H7 (cell line): ENCODE measurements around the gene C11orf71. TPM values are rescaled to one million over a fixed set of nuclear protein-coding genes. Genes with fewer than 3 reads are reported as not detected.

Source experiments
- DNase-seq: peaks from one replicate; pipeline ENCODE4 v3.0.0; 2012
- H3K27me3 ChIP-seq: 2 replicates; pipeline ENCODE4 v1.6.0; 2011; ENCODE audit warnings: mild to moderate bottlenecking, low read length; ENCODE audit not compliant: control insufficient read depth, insufficient read depth
- H3K36me3 ChIP-seq: replicated peaks from 2 replicates; pipeline ENCODE4 v1.5.1; 2011; ENCODE audit warnings: low read length; ENCODE audit not compliant: control insufficient read depth, insufficient read depth
- H3K4me3 ChIP-seq: 2 replicates; pipeline ENCODE4 v1.5.1; 2011; ENCODE audit warnings: low read depth, mild to moderate bottlenecking, control low read depth, low read length, moderate library complexity; ENCODE audit not compliant: insufficient read depth
- total RNA-seq: library from RNA; depleted of rRNA; stranded (reverse); fragments of >200 nt; shearing (Covaris generic); gene quantifications from 2 replicates; pipeline ENCODE4 v1.2.3, GENCODE V29; 2014

C11orf71 gene
- total RNA-seq, 1 experiment from 2014 or later: 11.1 TPM

DNA sequence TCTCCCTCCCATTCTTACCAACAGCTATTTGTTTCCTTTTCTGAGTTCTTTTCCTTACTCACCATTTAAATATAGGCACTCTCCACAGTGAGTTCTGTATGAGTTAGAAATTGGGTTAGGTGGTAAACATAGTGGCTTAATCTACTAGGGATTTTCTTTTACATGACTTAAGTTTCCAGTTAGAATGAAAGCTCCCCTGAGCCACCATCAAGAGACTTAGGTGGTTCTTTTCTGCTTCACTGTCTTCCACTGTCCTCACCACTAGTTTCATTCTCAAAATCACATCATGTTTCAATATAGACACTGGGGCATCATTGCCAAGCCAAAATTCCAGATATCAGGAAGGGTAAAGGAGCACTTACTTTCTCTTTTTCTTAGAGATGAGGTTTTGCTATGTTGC lies 30.0 kb upstream of the C11orf71 start:
- no peaks in the 10 kb centered on the region for H3K36me3 ChIP-seq
- H3K4me3 ChIP-seq: no peak overlapping the region
- H3K27me3 ChIP-seq: no peaks in the 10 kb centered on the region
- no peak for DNase-seq

DNA sequence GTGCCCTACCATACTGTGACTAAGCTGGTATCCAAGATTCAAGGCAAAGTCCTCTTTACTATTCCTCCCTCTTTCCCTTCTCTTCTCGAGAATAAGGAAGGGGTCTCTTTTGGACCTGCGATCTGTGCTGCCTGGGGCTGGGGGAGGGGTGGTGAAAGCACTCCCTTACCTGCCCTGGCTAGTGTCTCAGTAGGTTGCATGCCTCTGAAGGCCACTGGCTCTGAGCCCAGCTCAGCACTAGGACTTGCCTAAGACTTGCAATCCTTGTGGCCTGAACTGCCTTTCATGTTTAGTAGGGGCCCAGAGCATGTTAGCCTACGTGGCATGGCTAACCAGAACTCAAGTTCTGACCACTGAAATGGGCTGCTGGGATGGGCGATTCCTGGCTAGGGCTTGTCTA lies 26.0 kb upstream of the C11orf71 start:
- Histone ChIP-seq H3K36me3 (no peaks in the 10 kb centered on the region), H3K4me3 (no peak overlapping the region)

DNA sequence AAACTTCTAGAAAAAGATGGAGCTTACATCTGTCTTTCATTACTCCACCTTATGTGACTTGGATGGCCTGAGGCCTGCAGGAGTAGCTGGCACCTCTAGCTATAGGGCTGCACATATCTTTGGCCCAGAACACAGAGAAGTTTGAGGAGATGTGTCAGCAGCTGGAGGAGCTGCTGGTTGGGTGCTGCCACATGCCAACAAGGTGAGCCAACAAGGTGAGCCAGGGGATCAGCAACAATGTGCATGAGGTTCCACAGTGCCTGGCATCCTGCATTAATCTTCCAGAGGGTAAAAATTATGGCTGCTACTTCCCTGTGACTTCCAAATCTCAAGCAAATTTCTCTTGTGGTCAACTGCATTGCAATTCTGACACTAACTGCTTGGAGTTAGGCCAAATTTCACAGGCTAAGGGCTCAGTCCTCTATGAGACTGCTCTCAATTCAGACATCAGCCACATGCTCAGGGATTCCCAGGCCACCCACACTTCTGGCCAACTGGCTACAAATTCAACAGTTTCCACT lies 16.2 kb upstream of the C11orf71 start:
- Histone ChIP-seq H3K36me3 (no peaks in the 10 kb centered on the region), H3K27me3 (no peaks in the 10 kb centered on the region), H3K4me3 (no peak overlapping the region)
- no peak for DNase-seq

More for the DNA sequence above, 26.0 kb upstream of the C11orf71 start:
- no peak for DNase-seq
- no peaks in the 10 kb centered on the region for H3K27me3 ChIP-seq

DNA sequence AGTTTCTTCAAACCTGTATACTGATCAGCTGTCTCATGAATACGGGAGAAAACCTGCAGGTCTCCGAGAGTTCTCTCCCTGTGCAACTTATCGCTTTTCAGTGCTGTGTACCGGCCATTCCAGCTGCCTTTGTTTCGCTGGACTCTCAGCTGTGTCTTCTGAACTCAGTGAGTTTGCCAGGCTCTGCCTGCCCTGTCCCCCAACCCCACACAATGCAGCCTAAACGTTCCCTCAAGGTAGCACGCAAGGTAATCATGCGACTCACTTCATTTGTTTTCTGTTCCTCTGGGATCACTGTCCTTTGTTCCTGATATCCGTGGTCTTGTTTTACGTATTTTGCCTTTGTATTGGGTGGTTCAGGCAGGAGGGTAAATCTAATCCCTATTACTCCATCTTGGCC lies 13.6 kb upstream of the C11orf71 start:
- H3K36me3 ChIP-seq: peaks cover 2% of the 10 kb centered on the region; the same call in 1 of the 2 replicates
- no peak overlapping the region for H3K4me3 ChIP-seq
- no peaks in the 10 kb centered on the region for H3K27me3 ChIP-seq
- DNase-seq: peak; percentile 6

DNA sequence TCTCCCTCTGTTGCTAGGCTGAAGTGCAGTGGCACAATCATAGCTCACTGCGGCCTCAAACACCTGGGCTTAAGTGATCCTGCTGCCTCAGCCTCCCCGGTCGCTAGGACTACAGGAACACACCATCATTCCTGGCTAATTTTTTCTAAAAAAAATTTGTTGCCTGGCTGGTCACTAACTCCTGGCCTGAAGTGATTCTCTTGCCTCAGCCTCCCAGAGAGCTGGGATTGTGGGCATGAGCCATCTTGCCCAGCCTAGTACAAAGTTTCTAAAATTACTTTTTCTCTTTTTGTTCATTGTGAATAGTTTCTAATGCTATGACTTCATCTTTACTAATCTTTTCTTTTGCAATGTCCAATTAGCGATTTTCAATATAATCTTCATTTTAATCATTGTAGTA lies 12.6 kb upstream of the C11orf71 start:
- DNase-seq: no peak
- H3K27me3 ChIP-seq: no peaks in the 10 kb centered on the region
- no peak overlapping the region for H3K4me3 ChIP-seq
- peaks cover 2% of the 10 kb centered on the region; the same call in 1 of the 2 replicates for H3K36me3 ChIP-seq

DNA sequence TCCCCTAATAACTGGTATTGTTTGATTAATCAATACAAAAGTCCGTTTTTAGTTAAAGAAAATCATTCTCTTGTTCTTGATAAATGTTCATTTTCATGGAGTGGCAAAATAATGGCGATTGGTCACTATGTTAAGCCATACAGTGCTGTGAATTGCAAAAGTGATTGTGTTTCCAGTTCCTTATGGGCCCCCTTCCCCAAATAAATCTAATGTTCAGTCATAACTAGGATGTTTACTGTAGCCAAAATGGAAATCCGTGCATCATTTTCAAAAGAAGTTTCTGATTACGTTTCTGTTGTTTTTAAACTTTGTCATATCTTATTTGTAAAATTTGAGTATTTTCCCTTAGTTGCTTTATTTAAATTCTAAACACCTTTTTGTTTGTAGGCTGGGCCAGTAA lies 1.0 kb upstream of the C11orf71 start:
- Histone ChIP-seq H3K36me3 (peaks cover 3% of the 10 kb centered on the region; the same call in 1 of the 2 replicates), H3K27me3 (no peaks in the 10 kb centered on the region), H3K4me3 (peak overlapping the region; percentile 93)
- DNase-seq: no peak

DNA sequence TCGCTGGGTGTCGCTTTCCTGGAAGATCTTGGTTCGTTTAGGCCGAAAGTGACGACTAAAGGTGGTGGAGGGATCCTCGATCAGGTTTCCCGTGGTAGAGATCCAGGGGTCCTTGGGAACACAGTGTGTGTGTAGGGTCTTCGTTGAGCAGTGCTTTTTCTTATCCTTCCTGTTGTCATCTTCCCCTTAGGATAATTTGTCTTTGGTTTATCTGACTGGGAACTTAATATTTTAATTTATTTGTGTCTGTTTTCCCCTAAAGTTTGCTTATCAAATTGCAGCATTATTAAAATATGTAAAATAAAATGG lies 558 bp upstream of the C11orf71 start:
- Histone ChIP-seq H3K4me3 (peak overlapping the region; percentile 93), H3K27me3 (no peaks in the 10 kb centered on the region), H3K36me3 (peaks cover 3% of the 10 kb centered on the region; the same call in 1 of the 2 replicates)
- no peak for DNase-seq

DNA sequence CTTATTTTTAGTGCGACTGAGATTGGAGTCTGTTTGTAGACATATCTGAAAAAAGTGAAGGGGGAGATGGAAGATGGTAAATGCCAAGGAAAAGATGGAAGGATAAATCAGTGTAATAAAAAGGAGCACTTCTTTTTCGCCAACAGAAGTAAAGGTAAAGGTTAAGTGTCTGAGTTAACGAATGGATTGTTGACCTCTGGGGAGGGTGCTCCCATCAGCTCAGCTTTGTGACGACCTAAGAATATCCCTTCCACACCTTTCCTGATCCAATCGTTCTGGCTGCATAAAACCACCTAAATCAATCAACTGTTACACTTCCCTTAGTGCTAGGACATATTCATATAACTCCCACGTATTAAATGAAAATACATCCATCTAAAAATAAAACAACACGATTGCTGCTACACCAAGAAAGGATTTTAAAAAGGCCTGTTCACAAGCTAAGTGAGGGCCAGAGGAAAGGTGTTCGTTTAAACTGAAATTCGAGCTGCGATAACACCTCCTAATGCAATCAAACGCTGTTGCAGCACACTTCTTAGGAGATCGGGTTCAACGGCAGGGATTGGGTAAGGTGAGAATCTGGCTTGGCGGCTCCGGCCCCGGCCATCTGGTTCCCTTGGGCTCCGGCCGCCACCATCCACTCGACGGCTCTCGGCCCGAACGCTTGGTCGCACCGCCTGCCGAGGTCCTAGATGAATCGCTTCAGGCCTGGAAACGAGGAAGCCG lies 658 bp downstream of the C11orf71 start:
- Histone ChIP-seq H3K4me3 (peak overlapping the region; percentile 93), H3K27me3 (no peaks in the 10 kb centered on the region), H3K36me3 (no peaks in the 10 kb centered on the region)
- peak; percentile 78 for DNase-seq

DNA sequence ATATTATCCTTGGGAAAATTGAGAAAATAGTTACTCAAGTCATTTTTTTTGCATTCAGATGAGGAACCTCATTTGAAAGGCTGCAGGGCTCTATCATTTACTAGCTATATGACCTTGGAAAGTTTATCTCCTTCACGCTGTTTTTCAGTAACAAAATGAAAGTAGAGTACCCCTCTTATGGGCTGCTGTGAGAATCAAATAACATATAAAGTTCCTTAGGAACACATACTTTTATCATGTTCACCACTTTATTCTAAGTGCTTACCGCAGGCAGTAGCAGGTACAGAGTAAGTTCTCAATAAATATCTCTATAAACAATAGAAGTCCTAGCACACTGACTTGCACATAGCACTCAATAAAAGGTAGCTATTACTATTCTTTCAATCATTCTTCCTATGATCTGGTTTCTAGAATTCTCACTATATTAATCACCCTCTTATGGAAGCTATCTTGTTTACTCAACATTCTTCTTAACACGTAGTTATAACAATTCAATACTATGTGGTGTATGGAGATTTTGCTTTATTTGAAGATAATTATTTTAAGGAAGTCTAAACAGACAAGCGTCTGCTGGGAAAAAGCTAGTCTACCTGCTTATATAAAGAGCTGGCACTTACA lies 1.9 kb downstream of the C11orf71 start:
- no peak overlapping the region for H3K4me3 ChIP-seq
- no peaks in the 10 kb centered on the region for H3K36me3 ChIP-seq
- DNase-seq: no peak
- no peaks in the 10 kb centered on the region for H3K27me3 ChIP-seq

DNA sequence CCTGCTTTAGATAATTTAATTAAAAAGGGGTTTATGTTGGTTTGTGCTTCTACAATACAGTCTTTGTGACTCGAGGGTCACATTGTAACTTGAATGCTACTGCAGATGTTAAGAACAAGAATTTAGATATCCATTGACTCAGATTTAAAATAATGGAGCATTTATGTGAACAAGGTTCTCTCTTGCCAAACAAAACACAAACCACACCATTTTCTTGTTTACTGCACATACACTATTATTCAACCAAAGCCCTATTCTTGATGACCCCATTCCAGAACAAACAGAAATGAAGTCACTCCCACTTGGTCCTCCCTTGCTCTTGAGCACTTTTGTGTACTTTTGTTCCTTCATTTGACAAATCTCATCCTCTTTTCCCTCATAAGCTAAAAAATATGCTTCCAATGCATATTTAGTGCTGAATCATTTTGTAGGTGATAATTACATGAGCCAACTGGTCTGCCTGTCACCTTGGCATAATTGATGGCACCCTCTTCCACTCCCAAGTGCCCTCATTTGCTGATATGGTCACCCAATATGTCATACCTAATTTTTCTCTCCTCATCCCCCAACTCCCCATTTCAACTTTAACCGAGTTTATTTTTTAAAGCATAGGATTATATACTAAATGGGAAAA lies 2.8 kb downstream of the C11orf71 start:
- no peaks in the 10 kb centered on the region for H3K27me3 ChIP-seq
- no peak overlapping the region for H3K4me3 ChIP-seq
- H3K36me3 ChIP-seq: no peaks in the 10 kb centered on the region
- no peak for DNase-seq

DNA sequence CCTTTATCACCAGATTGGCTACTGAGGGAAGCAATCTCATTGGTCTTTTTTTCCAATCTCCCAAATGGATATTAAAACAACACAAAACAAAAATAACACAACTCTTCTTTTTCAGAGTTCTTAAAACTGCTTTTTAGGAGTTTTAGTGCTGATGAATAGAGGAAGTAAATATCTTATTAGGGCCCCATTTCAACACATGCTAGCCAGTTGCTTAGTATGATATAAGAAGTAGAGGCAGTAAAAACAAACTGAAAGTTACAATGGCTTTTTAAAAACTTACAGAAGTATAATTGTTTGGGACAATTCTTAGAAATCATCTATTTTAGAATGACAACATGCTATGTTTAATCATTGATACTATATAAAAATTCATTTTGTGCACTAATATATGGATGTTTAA lies 3.4 kb downstream of the C11orf71 start:
- H3K27me3 ChIP-seq: no peaks in the 10 kb centered on the region
- no peaks in the 10 kb centered on the region for H3K36me3 ChIP-seq
- no peak overlapping the region for H3K4me3 ChIP-seq
- no peak for DNase-seq

DNA sequence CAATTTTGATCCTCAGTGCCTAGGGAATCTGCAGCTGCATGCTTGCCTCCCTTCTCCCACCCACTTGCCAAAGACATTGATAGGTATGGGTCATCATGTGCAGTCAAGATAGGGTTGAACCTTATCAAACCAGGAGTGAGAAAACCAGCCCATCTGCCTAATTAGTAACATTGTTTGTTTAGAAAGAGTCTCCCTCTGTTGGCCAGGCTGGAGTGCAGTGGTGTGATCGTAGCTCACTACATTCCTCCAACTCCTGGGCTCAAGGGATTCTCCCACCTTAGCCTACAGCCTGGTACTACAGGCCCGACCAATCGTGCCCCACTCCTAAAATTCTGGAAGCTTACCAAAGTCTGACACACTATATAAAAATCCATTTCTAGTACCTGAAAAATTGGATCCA lies 4.6 kb downstream of the C11orf71 start:
- peak; percentile 29 for DNase-seq
- no peaks in the 10 kb centered on the region for H3K36me3 ChIP-seq
- H3K27me3 ChIP-seq: no peaks in the 10 kb centered on the region
- H3K4me3 ChIP-seq: no peak overlapping the region

DNA sequence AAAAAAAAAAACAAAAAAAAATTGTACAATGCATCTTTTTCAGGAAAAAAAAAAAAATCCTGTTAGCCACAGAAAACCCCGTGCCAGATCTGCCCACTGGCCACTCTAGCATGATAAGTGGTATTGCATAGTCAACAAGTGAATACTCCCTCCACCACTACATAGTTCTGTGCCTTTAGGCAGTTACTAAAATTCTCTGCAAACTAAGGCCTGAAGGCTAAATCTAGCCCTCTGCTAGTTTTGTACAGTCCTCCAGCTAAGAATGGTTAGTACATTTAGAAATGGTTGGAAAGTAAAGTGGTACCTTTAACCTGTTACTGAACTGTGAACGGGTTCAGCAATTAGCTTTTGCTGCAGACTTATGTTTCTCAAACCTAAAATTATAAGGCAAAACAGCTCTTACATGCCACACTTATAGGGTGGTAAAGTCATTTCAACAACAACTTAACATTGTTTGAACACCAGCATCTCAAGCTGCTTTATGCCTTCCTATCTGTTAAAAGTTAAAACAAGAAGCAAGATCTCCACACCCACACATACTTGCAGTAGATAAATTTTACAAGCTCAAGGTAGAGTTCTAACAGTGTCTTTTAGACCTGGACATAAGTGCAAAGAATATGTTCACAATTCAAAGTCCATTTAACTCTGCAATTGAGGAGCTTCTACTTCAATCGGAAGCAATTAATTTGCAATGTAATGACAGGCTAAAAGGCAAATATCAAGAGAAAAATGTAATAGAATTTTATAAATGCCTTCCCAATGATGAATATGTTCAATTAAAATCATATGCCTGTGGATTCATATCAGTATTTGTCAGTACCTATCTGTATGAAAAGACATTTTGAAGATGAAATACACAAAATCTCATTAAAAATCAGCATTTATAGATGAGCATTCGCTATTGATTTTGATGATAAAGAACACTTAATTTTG lies 7.3 kb downstream of the C11orf71 start:
- no peak for DNase-seq
- H3K36me3 ChIP-seq: no peaks in the 10 kb centered on the region

DNA sequence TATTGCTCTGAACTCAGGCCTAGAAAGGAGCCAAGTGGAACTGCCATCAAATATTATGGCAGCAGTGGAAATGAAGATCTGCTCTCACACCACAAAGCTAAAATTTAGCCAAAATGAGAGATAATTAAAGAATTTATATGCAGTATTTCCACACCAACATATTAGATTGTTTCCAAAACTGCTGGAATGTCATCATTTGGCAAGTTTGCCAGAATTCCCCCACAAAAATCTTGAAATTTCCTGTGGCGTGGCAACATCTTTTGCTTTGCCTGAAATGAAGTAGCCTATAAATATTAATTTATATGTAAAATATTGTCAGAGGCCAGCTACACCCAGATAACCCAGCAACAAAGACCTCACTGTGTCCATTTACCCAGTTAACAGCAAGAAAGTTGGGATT lies 13.8 kb downstream of the C11orf71 start:
- no peak overlapping the region for H3K4me3 ChIP-seq
- no peaks in the 10 kb centered on the region for H3K27me3 ChIP-seq
- no peaks in the 10 kb centered on the region for H3K36me3 ChIP-seq
- no peak for DNase-seq

More for the DNA sequence above, 7.3 kb downstream of the C11orf71 start:
- Histone ChIP-seq H3K4me3 (no peak overlapping the region), H3K27me3 (no peaks in the 10 kb centered on the region)
